Measurements from ENCODE around the gene CD79B. TPM values are rescaled to one million over a fixed set of nuclear protein-coding genes. Genes with fewer than 3 reads are reported as not detected.

Gene CD79B
- total and polyA plus RNA-seq, 2 of the 13 experiments (the other 11 are each of a cell fraction or from before 2014, with no cell fraction given) = not detected

DNA sequence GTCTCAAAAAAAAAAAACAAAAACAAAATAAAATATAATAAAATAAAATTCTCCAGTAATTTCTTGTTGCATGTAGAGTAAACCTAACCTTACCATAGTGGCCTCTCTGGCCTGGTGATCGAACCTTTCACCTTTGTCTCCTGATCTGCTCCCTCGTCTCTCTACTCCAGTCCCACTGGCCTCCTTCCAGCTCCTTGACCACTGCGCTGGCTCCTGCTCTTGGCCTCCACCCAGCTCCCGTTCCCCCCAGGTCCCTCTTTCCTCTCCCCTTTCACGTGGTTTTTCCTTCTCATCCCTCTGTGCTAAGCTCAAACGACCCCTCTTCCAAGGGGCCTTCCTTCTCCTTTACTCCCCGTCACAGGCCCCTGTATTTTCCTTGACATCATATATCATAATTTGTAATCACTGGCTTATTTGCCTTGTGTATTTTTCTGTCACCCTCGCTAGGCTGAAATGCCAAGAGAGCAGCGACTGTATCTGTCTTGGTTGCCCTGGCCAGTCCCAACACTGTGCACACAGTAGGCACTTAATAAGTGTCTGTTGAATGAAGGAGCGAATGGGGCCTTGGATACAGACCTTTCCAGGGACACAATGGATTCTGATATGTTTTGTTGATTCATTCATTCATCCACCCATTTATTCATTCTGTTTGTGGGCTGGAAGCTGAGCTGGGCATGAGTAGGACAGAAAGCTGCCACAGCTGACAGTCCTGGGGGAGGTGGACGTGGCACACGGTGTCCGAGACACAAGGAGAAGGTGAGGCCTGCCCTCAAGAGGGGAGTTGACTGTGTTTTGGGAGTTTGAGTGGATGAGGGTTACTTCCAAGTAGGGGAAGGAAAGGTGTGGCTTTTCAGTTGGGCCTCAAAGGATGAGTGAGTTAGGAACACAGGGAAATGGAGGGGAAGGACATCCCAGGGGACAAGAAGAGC, 46.4 kb upstream of the CD79B start (continued):
- TF ChIP-seq HNF1A (IDR thresholded peaks at IDR 0.05; ENCODE audit: low read depth) (no peak), HNF1A (CRISPR knock-in tag; IDR thresholded peaks at IDR 0.05; ENCODE audit: borderline replicate concordance) (no peak), ZNF552 (CRISPR knock-in tag; IDR thresholded peaks at IDR 0.05; ENCODE audit: borderline replicate concordance) (no peak), MAFF (IDR thresholded peaks at IDR 0.05; ENCODE audit: low read depth, low read length) (no peak), POGZ (CRISPR knock-in tag; IDR thresholded peaks at IDR 0.05) (no peak), SRSF4 (IDR thresholded peaks at IDR 0.05; ENCODE audit: low read depth, low read length, poor library complexity, severe bottlenecking) (no peak), ARNT (IDR thresholded peaks at IDR 0.05) (no peak), ZFP36L1 (CRISPR knock-in tag; IDR thresholded peaks at IDR 0.05) (no peak), MTA3 (CRISPR knock-in tag; IDR thresholded peaks at IDR 0.05) (no peak), ZNF12 (CRISPR knock-in tag; IDR thresholded peaks at IDR 0.05) (no peak), CREB3 (CRISPR knock-in tag; IDR thresholded peaks at IDR 0.05) (no peak)
- TF ChIP-seq, protein P1, sequence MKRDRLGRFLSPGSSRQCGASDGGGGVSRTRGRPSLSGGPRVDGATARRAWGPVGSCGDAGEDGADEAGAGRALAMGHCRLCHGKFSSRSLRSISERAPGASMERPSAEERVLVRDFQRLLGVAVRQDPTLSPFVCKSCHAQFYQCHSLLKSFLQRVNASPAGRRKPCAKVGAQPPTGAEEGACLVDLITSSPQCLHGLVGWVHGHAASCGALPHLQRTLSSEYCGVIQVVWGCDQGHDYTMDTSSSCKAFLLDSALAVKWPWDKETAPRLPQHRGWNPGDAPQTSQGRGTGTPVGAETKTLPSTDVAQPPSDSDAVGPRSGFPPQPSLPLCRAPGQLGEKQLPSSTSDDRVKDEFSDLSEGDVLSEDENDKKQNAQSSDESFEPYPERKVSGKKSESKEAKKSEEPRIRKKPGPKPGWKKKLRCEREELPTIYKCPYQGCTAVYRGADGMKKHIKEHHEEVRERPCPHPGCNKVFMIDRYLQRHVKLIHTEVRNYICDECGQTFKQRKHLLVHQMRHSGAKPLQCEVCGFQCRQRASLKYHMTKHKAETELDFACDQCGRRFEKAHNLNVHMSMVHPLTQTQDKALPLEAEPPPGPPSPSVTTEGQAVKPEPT (CRISPR knock-in tag; IDR thresholded peaks at IDR 0.05; ENCODE audit: low read depth) = no peak
